GM12801 (cell line): ENCODE results near the gene HSPB6.

Experiments
- CTCF ChIP-seq: IDR thresholded peaks from one replicate; pipeline ENCODE4 v1.5.1; 2011; ENCODE audit warnings: control low read depth; ENCODE audit not compliant: insufficient read length; ENCODE audit errors: extremely low read depth

Gene HSPB6

GRCh38 chr19:35745328-35746086, 11.3 kb downstream of the HSPB6 start, which contains the start of the genes PSENEN and U2AF1L4:
PSENEN (plus strand) TSS chr19:35745651; CDS start chr19:35745931, 280 bp downstream.
U2AF1L4 (minus strand) TSS chr19:35745418; CDS start chr19:35745391, 27 bp downstream.
- TF ChIP-seq CTCF = no peak

- TF ChIP-seq CTCF = no peak
Observed at GRCh38 chr19:35744430-35745327, 12.2 kb downstream of the HSPB6 start.

- TF ChIP-seq CTCF = no peak
Observed at GRCh38 chr19:35743640-35744429, 13.0 kb downstream of the HSPB6 start.

GRCh38 chr19:35742121-35742724, 14.6 kb downstream of the HSPB6 start, which contains the start of gene IGFLR1:
IGFLR1 (minus strand) TSS chr19:35742452; CDS start chr19:35741180, 1,272 bp downstream.
- TF ChIP-seq CTCF = no peak

DNA sequence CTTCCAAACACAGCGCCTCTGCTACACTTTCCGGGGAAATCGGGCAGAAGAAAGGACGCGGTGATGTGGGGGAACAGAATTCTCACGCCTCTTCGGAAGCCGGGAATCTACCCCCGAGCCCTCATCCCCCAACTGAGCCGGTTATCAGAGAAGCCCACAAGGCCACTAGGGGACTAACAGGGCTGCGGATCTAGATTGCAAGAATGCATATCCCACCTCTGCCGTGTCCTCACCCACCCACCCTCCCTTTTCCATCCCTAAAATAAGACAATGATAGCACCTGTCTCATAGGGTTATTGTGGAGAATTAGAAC, 15.7 kb downstream of the HSPB6 start:
- no peak for TF ChIP-seq CTCF

DNA sequence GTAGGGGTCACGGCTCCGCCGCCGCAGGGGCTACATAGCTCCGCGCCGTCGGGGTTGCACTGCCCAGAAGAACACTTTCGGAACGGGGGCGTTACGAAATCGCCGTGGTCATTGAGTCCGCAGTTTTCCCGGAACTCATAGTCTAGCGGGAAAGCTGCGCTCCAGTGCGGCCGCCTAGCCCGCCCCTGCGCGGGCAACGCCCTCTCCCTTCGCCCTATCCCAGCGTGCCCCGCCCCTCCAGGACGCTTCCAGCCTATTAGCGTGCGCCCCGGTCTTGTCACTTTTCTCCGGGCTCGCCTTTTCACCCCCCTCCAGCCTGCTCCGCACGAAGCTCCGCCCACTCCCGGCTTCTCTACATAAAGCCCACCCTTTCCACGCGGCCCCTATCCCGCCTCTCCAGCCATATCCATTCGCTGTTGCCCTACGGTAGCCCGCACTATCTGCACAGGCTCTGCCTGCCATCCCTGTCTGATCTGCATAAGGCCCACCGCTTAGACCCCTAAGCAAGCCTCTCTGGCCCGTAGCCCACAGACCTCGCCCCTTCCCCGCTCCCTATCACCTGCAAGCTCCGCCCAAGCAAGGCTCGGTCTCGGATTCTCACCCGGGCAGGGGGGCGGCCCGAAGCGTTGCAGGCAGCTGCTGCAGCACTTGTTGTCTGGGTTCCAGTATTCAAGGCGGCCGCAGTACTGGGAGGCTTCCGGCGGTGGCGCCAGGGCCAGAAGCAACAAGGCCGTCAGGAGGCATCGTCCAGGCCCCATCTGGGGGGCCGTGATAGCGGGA, 16.2 kb downstream of the HSPB6 start:
- no peak for TF ChIP-seq CTCF
